ENCODE results near the gene BHMT2. TPM values are rescaled to one million over a fixed set of nuclear protein-coding genes. Genes with fewer than 3 reads are reported as not detected.

BHMT2 gene
- total and polyA plus RNA-seq, 10 of the 15 experiments (the other 5 are each of a cell fraction or from before 2014, with no cell fraction given), result not detected

- BruUV-seq (replicated peaks), result no TSS peak
- Histone ChIP-seq H3K4me2 (ENCODE audit: control insufficient read depth, insufficient read depth) (no peak overlapping the region), H3K9ac (ENCODE audit: control insufficient read depth, insufficient read depth, low read length) (no peak overlapping the region), H3K4me3 (no peak overlapping the region), H4K20me1 (ENCODE audit: control insufficient read depth, insufficient read depth) (no peaks in the 10 kb centered on the region), H3K27ac (ENCODE audit: control insufficient read depth, insufficient read depth) (no peak overlapping the region), H3K27me3 (replicated peaks in 1 of 2; ENCODE audit: control insufficient read depth in 2 of 2, insufficient read depth in 2 of 2, low read length in 1 of 2) (no peaks in the 10 kb centered on the region; a peak in 2 of 4 replicates), H3K36me3 (ENCODE audit: control insufficient read depth in 2 of 2, insufficient read depth in 2 of 2, low read length in 1 of 2) (no peaks in the 10 kb centered on the region), H3K79me2 (ENCODE audit: control insufficient read depth, insufficient read depth, low read length) (no peaks in the 10 kb centered on the region), H2AFZ (ENCODE audit: control insufficient read depth, low read depth, low read length) (no peak overlapping the region), H3K9me3 (replicated peaks; ENCODE audit: control insufficient read depth, insufficient read depth, low read length) (no peaks in the 10 kb centered on the region), H3K4me1 (ENCODE audit: control insufficient read depth, insufficient read depth, low read length) (no peaks in the 10 kb centered on the region)
- ChIA-PET POLR2A (no interaction called here), RAD21 (ENCODE audit: unreplicated experiment) (no interaction called here), SMC1A (ENCODE audit: uncharacterized antibody, unreplicated experiment) (no interaction called here), CTCF (interaction anchor here (1.4 kb wide), 1 partner anchor 42 kb away, joined by 5 read pairs; no protein-coding TSS in a partner anchor)
- in situ Hi-C loops (cut with MboI), result no loop called here
- ATAC-seq (no peak), FAIRE-seq (no peak), DNase-seq (ENCODE audit: low read depth, low spot score) (no peak)
- TF ChIP-seq PRDM15 (CRISPR knock-in tag; IDR thresholded peaks at IDR 0.05) (no peak), POLR2AphosphoS5 (IDR thresholded peaks at IDR 0.05; ENCODE audit: low read length) (no peak), MTA3 (IDR thresholded peaks at IDR 0.05; ENCODE audit: borderline replicate concordance, low read length) (no peak), ASH2L (IDR thresholded peaks at IDR 0.05; ENCODE audit: borderline replicate concordance, low read depth) (no peak), SKIL (IDR thresholded peaks at IDR 0.05; ENCODE audit: low read depth, poor library complexity, severe bottlenecking) (no peak), ZNF384 (IDR thresholded peaks at IDR 0.05; ENCODE audit: borderline replicate concordance, low read depth, low read length) (no peak), SREBF1 (IDR thresholded peaks at IDR 0.05; ENCODE audit: low read length) (no peak), HDAC6 (IDR thresholded peaks at IDR 0.05; ENCODE audit: unreplicated experiment) (no peak), SUPT20H (IDR thresholded peaks at IDR 0.05; ENCODE audit: borderline replicate concordance, control insufficient read depth, low read depth, low read length) (no peak), RCOR1 (conservative IDR thresholded peaks at IDR 0.05; ENCODE audit: low read depth, low read length) (no peak), ESRRA (IDR thresholded peaks at IDR 0.05; ENCODE audit: low read length) (no peak), IKZF1 (conservative IDR thresholded peaks at IDR 0.05) (no peak), RELA (IDR thresholded peaks at IDR 0.05; ENCODE audit: borderline replicate concordance, partially characterized antibody) (no peak)
- 28% methylated on average over 3 of the region's 3 CpGs for WGBS (ENCODE audit: insufficient coverage, insufficient replicate concordance, low lambda C conversion rate, missing lambda C conversion rate)
- intact Hi-C loops (cut with micrococcal nuclease; ENCODE audit: unreplicated experiment), result no loop called here
Measured at GRCh38 chr5:79091064-79091463, 21.5 kb downstream of the BHMT2 start.

Measured in GM12878 (cell line).